IPS-11a (cell line): ENCODE measurements around the gene EIF4G3.
"Not testable (repeated sequence)": the region's sequence is repeated elsewhere in the genome, so short reads cannot be mapped to it uniquely, and the experiment has no call there.

Source experiments
- H3K4me3 ChIP-seq: one replicate; pipeline ENCODE4 v1.5.1; 2013; ENCODE audit warnings: low read depth, low read length, control low read depth

Gene EIF4G3

DNA sequence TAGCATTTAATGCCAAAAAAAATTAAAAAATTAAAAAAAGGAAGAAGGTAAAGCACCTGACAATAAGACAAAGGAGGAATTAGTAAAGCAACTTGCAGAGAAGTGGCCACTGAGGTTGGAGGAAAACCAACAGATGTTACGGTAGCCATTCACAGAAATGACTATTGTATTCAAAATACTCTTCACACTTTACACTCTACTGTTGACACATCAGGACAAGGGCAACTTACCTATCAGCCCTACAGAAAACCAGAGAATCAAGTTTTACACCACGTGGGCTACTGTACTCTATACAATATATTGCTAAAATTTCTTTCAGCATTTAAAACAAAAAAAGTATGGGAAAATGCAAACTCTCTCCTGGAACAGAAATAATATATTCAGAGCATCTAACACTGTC, 70.0 kb downstream of the EIF4G3 start:
- H3K4me3 ChIP-seq = no peak overlapping the region

GRCh38 chr1:21106238-21106637, 70.5 kb downstream of the EIF4G3 start:
- no peak overlapping the region for H3K4me3 ChIP-seq

DNA sequence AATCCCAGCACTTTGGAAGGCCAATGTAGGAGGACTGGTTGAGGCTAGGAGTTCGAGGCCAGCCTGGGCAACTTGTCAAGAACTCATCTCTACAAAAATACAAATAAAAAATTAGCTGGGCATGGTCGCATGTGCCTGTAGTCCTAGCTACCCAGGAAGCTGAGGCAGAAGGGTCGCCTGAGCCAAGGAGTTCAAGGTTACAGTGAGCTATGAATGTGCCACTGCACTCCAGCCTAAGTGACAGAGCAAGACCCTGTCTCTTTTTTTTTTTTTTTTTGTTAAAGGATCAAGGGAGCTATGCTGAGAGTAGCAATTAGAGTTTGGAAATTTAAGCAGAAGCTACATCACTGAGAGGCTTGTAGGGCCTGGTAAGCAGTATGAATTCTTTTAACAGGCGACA, 70.9 kb downstream of the EIF4G3 start:
- H3K4me3 ChIP-seq = no peak overlapping the region

DNA sequence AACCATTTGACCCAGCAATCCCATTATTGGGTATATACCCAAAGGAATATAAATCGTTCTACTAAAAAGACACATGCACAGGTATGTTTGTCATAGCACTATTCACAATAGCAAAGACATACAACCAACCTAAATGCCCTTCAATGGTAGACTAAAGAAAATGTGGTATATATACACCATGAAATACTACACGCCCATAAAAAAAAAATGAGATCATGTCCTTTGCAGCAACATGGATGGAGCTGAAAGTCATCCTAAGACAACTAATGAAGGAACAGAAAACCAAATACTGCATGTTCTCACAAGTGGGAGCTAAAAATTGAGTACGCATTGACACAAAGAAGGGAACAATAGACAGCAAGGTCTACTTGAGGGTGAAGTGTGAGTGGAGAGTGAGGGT, 72.0 kb downstream of the EIF4G3 start:
- H3K4me3 ChIP-seq = no peak overlapping the region

DNA sequence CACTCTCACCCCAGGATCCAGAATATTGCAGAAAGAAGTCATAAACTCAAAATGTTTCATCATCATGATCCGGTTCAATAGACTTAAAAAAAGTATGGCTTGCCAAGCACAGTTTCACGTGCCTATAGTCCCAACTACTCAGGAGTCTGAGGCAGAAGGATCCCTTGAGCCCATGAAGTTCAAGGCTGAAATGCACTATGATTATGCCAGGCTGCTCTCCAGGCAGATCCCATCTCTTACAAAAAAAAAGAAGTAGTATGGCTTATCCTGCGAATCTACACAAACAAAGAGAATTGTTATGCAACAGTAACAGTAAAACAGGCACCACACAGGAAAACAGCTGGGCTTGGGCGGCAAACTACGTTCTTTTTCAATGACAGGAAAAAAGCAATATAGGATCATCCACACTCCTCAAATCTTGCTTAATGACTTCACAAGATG, 76.2 kb downstream of the EIF4G3 start:
- H3K4me3 ChIP-seq = no peak overlapping the region

GRCh38 chr1:21099869-21100131, 76.9 kb downstream of the EIF4G3 start:
- no peak overlapping the region for H3K4me3 ChIP-seq

- no peak overlapping the region for H3K4me3 ChIP-seq
Observed at GRCh38 chr1:21099034-21099868, 77.4 kb downstream of the EIF4G3 start.

DNA sequence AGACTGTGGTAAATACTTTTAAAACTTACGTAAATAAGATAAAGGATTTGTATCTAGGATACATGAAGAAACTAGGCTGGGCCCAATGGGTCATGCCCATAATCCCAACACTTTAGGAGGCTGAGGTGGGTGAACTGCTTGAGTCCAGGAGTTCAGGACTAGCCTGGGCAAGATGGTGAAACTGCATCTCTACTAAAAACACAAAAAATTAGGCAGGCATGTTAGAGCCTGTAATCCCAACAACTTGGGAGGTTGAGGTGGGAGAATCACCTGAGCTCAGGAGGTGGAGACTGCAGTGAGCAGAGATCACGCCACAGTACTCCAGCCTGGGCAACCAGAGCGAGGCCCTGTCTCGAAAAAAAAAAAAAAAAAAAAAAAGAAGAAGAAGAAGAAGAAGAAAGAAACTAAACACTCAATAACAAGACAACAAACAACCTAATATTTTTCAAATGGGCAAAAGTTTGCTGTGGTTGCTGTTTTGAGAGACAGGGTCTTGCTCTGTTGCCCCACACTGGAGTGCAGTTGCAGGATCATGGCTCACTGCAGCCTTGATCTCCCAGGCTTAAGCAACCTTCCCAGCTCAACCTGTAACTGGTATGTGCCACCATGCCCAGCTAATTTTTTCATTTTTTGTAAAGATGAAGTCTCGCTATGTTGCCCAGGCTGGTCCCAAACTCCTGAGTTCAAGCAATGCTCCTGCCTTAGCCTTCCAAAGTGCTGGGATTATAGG, 78.3 kb downstream of the EIF4G3 start:
- no peak overlapping the region for H3K4me3 ChIP-seq

- no peak overlapping the region for H3K4me3 ChIP-seq
Observed at GRCh38 chr1:21097729-21098128, 79.0 kb downstream of the EIF4G3 start.

- H3K4me3 ChIP-seq = no peak overlapping the region
Observed at GRCh38 chr1:21095976-21096375, 80.7 kb downstream of the EIF4G3 start.

- H3K4me3 ChIP-seq = not testable (repeated sequence)
Observed at GRCh38 chr1:21094282-21094681, 82.4 kb downstream of the EIF4G3 start.

- H3K4me3 ChIP-seq = not testable (repeated sequence)
Observed at GRCh38 chr1:21093271-21093958, 83.3 kb downstream of the EIF4G3 start.

DNA sequence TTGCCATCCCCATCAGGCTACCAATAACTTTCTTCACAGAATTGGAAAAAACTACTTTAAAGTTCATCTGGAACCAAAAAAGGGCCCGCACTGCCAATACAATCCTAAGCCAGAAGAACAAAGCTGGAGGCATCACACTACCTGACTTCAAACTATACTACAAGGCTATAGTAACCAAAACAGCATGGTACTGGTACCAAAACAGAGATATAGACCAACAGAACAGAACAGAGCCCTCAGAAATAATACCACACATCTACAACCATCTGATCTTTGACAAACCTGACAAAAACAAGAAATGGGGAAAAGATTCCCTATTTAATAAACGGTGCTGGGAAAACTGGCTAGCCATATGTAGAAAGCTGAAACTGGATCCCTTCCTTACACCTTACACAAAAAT, 84.2 kb downstream of the EIF4G3 start:
- H3K4me3 ChIP-seq = not testable (repeated sequence)

DNA sequence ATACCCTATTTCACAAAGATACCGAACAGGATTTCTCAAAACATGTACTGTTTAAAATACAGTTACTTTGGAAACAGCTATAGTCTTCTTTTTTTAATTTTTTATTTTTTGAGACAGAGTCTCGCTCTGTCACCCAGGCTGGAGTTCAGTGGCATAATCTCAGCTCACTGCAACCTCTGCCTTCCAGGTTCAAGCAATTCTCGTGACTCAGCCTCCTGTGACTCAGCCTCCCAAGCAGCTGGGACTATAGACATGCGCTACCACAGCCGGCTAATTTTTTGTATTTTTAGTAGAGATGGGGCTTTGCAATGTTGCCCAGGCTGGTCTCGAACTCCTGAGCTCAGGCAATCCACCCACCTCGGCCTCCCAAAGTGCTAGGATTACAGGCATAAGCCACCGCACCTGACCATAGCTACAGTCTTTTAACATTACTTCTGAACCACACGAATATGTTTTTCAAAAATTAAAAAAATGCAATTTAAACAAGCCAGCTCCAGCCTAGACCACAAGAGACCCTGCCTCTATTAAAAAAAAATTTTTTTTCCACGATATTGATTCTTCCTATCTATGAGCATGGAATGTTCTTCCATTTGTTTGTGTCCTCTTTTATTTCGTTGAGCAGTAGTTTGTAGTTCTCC, 85.5 kb downstream of the EIF4G3 start:
- H3K4me3 ChIP-seq = not testable (repeated sequence)

DNA sequence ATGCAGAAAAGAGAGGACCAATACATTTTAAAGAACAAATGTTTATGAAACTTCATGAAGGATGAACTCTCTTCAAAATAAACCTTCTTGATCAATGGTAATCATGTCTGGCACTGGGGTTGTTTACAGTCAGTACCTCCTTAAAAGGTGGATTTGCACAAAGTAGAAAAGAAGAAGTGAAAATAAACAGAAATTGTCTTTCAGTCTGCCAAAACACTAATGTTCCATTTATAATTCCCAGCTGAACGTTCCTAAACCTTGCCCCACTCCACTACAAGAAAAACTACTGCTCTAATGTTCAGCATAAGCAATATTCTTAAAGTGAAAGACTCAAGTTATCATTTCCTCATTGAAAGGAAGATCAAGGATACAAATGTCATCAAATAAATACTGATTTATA, 86.2 kb downstream of the EIF4G3 start:
- no peak overlapping the region for H3K4me3 ChIP-seq

GRCh38 chr1:21089731-21090130, 87.0 kb downstream of the EIF4G3 start:
- H3K4me3 ChIP-seq = no peak overlapping the region

DNA sequence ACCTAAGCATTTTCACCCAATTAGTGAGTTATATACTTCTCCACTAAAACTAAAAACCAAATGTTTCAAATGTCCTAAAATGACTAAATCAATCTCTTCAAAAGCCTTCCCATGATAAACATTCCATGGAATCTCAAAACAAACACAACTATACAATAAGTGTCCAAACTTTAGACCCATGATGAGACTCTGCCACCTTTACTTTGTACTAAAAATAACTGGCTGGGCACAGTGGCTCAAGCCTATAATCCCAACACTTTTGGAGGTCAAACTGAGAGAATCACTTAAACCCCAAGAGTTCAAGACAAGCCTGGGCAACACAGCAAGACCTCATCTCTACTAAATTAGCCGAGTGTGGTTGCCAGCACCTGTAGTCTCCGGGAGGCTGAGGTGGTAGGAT, 87.4 kb downstream of the EIF4G3 start:
- H3K4me3 ChIP-seq = no peak overlapping the region

DNA sequence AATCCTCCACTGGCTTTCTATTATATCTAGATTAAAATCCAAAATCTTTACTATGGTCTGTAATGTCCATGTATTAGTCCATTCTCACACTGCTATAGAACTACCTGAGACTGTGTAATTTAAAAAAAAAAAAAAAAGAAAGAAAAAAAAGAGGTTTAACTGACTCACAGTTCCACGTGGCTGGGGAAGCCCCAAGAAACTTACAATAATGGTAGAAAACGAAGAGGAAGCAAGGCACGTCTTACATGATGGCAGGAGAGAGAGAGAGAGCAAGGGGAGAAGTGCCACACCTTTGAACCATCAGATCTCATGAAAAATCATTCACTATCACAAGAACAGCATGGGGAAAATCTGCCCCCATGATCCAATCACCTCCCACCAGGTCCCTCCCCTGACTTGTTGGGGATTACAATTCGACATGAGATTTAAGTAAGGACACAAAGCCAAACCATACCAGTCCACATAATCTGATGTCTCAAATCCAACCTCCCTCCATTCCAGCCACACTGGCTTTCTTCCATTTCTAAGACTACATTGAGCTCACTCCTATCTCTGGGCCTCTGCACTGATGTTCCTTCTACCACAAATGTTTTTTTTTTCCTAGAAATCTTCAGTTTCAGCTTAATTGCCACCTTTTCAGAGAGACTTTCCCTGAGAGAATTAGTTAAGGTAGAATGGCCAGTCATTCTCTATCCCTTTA, 92.4 kb downstream of the EIF4G3 start:
- no peak overlapping the region for H3K4me3 ChIP-seq

- no peak overlapping the region for H3K4me3 ChIP-seq
Observed at GRCh38 chr1:21082073-21082472, 94.6 kb downstream of the EIF4G3 start.

DNA sequence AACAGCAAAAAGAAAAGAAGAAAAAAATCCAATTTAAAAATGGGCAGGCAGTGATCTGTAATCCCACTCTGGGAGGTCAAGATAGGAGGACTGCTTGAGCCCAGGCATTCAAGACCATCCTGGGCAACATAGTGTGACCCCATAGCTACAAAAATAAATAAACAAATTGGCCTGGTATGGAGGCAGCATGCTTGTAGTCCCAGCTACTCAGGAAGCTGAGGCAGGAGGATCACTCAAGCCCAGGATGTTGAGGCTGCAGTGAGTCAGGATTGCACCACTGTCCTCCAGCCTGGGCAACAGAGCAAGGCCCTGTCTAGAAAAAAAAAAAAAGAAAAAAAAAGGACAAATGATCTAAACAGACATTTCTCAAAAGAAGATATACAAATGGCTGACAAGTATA, 99.6 kb downstream of the EIF4G3 start:
- no peak overlapping the region for H3K4me3 ChIP-seq

GRCh38 chr1:21072721-21073120, 104.0 kb downstream of the EIF4G3 start:
- no peak overlapping the region for H3K4me3 ChIP-seq
